ENCODE data around the gene CABP1. TPM values are rescaled to one million over a fixed set of nuclear protein-coding genes. Genes with fewer than 3 reads are reported as not detected.

Gene CABP1
- total RNA-seq, 1 experiment from 2014 or later, result 3.0 TPM

GRCh38 chr12:120710805-120711296 is 70.4 kb downstream of the CABP1 start:
- Histone ChIP-seq H2BK120ac (ENCODE audit: low read depth, low read length, poor library complexity, severe bottlenecking) (no peak overlapping the region), H3K79me1 (ENCODE audit: insufficient read depth, low read depth, low read length, poor library complexity, severe bottlenecking) (no peaks in the 10 kb centered on the region), H3K4ac (ENCODE audit: low read depth, low read length) (no peak overlapping the region), H4K91ac (ENCODE audit: insufficient read length, low read depth, low read length) (no peak overlapping the region), H2BK12ac (ENCODE audit: insufficient read length, low read depth, low read length) (no peak overlapping the region), H4K20me1 (ENCODE audit: control insufficient read depth, insufficient read depth, insufficient read length) (no peaks in the 10 kb centered on the region), H3K27ac (ENCODE audit: insufficient read length, low read depth, low read length) (no peak overlapping the region), H4K5ac (ENCODE audit: insufficient read length, low read depth, low read length) (no peak overlapping the region), H2AFZ (ENCODE audit: low read length) (no peak overlapping the region), H3K23me2 (ENCODE audit: insufficient read length, low read depth, low read length, poor library complexity, severe bottlenecking) (peaks cover 7% of the 10 kb centered on the region), H4K8ac (replicated peaks; ENCODE audit: insufficient read length, low read depth, low read length) (no peak overlapping the region), H3K14ac (ENCODE audit: insufficient read depth, low read length) (peak overlapping the region; percentile 87), H3K4me2 (ENCODE audit: insufficient read depth, insufficient read length, low read length) (peak overlapping the region; percentile 69), H2BK20ac (ENCODE audit: low read depth, low read length, poor library complexity, severe bottlenecking) (no peak overlapping the region), H3K18ac (ENCODE audit: insufficient read length, low read depth, low read length) (peak overlapping the region; percentile 34), H3T11ph (ENCODE audit: low read length) (no peak overlapping the region), H2AK5ac (ENCODE audit: insufficient read length, low read length) (no peak overlapping the region), H3K56ac (ENCODE audit: insufficient read length, low read depth, low read length) (no peak overlapping the region), H3K23ac (ENCODE audit: insufficient read length, low read depth, low read length) (no peak overlapping the region), H2BK15ac (ENCODE audit: low read depth, low read length) (no peak overlapping the region), H3K9me3 (ENCODE audit: control insufficient read depth, low read depth, low read length) (no peaks in the 10 kb centered on the region), H2BK5ac (ENCODE audit: insufficient read length, low read length) (no peak overlapping the region), H3K27me3 (ENCODE audit: insufficient read depth, low read length) (no peaks in the 10 kb centered on the region), H3K4me1 (ENCODE audit: insufficient read depth, low read length) (no peaks in the 10 kb centered on the region; the same call in 1 of the 2 replicates), H3K9ac (ENCODE audit: extremely low read depth, insufficient read length, low read length) (peak overlapping the region; percentile 79), H3K79me2 (ENCODE audit: insufficient read depth, low read length) (no peaks in the 10 kb centered on the region; the same call in 1 of the 2 replicates)
- TF ChIP-seq CTCF (conservative IDR thresholded peaks at IDR 0.05), result no peak
- Mint-ChIP-seq H3K27ac (peak overlapping the region in 2 of 3 experiments; percentile 75 to 93; a peak in 3 of 7 replicates), H3K9me3 (no peaks in the 10 kb centered on the region), H3K27me3 (ENCODE audit: low read depth) (no peaks in the 10 kb centered on the region; the same call in 1 of the 2 replicates), H3K4me3 (peak overlapping the region; percentile 83 to 85), H3K4me1 (peaks cover 19% of the 10 kb centered on the region in 2 experiments), H3K36me3 (ENCODE audit: insufficient read depth in 1 of 3, low read depth in 3 of 3) (peaks cover 18 to 33% (median 27%) of the 10 kb centered on the region in 3 experiments)
- DNase-seq, result peak; percentile 41
- no CpG with 5 or more reads among the region's 31 CpGs for WGBS (ENCODE audit: extremely low coverage, insufficient read length, low lambda C conversion rate)
